Osteoblast (primary cell): ENCODE results near the gene EDC4. TPM values are rescaled to one million over a fixed set of nuclear protein-coding genes. Genes with fewer than 3 reads are reported as not detected.
A peak's percentile ranks its signal among the peaks of the same experiment; 100 is the strongest.

Experiments used
- DNase-seq: peaks from one replicate; pipeline ENCODE4 v3.0.0; 2011; ENCODE audit warnings: low spot score, mixed read lengths; ENCODE audit not compliant: insufficient read length; ENCODE audit errors: missing footprints
- H2AFZ ChIP-seq: 2 replicates; pipeline ENCODE4 v1.6.0; 2011; ENCODE audit warnings: mild to moderate bottlenecking, low read length
- H3K27ac ChIP-seq: 2 replicates; pipeline ENCODE4 v1.5.1; 2011; ENCODE audit warnings: mild to moderate bottlenecking, low read depth, low read length, moderate library complexity
- H3K27me3 ChIP-seq: 2 replicates; pipeline ENCODE4 v1.6.0; 2012; ENCODE audit warnings: mild to moderate bottlenecking, control low read depth, inconsistent platforms, low read length, moderate library complexity; ENCODE audit not compliant: insufficient read depth
- H3K36me3 ChIP-seq: 2 replicates; pipeline ENCODE4 v1.5.1; 2011; ENCODE audit warnings: mild to moderate bottlenecking, low read length, control low read depth, moderate library complexity; ENCODE audit not compliant: insufficient read depth
- H3K4me1 ChIP-seq: 2 replicates; pipeline ENCODE4 v1.5.1; 2011; ENCODE audit warnings: mild to moderate bottlenecking, low read length, control low read depth, moderate library complexity; ENCODE audit not compliant: insufficient read depth
- H3K4me2 ChIP-seq: 2 replicates; pipeline ENCODE4 v1.6.0; 2011; ENCODE audit warnings: mild to moderate bottlenecking, low read length; ENCODE audit not compliant: insufficient read depth
- H3K4me3 ChIP-seq: fragments of 200-600 bp; sonication (generic); 3 replicates; pipeline ENCODE4 v1.5.1; 2012; ENCODE audit warnings: mild to moderate bottlenecking, low read length, inconsistent platforms; ENCODE audit not compliant: insufficient read depth
- H3K79me2 ChIP-seq: 2 replicates; pipeline ENCODE4 v1.6.0; 2012; ENCODE audit warnings: mild to moderate bottlenecking, low read length, control low read depth, inconsistent platforms; ENCODE audit not compliant: insufficient read depth
- H3K9me3 ChIP-seq: 2 replicates; pipeline ENCODE4 v1.5.1; 2011; ENCODE audit warnings: low read depth, low read length, control low read depth
- H4K20me1 ChIP-seq: 2 replicates; pipeline ENCODE4 v1.6.0; 2012; ENCODE audit warnings: mild to moderate bottlenecking, low read length, control low read depth; ENCODE audit not compliant: insufficient read depth
- total RNA-seq: library from RNA; depleted of rRNA; stranded (reverse); fragments of >200 nt; gene quantifications from 2 replicates; pipeline ENCODE4 v1.2.3, GENCODE V29; 2012
- TF ChIP-seq, protein P1 (sequence below): IDR thresholded peaks from 2 replicates; pipeline ENCODE4 v1.5.1; 2011; ENCODE audit warnings: mild to moderate bottlenecking, low read depth, low read length, moderate library complexity; ENCODE audit errors: extremely low read depth

The EDC4 gene
- total RNA-seq, 1 donor = 60.8 TPM

DNA sequence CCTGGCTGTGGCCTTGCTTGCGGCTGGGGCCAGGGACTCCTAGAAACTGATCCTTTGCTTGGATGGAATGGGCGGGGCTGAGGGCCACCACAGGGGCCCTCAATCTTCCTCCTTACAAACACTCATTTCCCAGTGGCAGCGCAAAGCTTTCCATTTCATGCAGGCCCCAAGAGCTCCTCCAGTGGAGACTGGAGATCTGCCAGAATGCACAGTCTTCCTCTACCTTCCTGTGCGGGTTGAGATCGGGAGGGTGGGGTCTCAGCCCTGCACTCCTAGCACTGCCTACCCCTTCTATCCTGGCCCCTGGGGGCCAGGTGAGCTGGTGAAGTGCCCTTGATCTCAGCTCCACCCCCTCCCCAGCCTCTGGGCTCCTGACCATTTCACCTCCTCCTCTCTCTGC, 13.5 kb downstream of the EDC4 start:
- Histone ChIP-seq H3K27me3 (no peaks in the 10 kb centered on the region), H3K79me2 (no peaks in the 10 kb centered on the region), H3K27ac (no peak overlapping the region), H4K20me1 (peaks cover 25% of the 10 kb centered on the region), H3K4me3 (no peak overlapping the region), H3K9me3 (no peaks in the 10 kb centered on the region), H3K4me2 (no peak overlapping the region), H3K36me3 (peaks cover 28% of the 10 kb centered on the region), H3K4me1 (peaks cover 8% of the 10 kb centered on the region), H2AFZ (no peak overlapping the region)
- peak; percentile 84 for DNase-seq
- TF ChIP-seq, protein P1, sequence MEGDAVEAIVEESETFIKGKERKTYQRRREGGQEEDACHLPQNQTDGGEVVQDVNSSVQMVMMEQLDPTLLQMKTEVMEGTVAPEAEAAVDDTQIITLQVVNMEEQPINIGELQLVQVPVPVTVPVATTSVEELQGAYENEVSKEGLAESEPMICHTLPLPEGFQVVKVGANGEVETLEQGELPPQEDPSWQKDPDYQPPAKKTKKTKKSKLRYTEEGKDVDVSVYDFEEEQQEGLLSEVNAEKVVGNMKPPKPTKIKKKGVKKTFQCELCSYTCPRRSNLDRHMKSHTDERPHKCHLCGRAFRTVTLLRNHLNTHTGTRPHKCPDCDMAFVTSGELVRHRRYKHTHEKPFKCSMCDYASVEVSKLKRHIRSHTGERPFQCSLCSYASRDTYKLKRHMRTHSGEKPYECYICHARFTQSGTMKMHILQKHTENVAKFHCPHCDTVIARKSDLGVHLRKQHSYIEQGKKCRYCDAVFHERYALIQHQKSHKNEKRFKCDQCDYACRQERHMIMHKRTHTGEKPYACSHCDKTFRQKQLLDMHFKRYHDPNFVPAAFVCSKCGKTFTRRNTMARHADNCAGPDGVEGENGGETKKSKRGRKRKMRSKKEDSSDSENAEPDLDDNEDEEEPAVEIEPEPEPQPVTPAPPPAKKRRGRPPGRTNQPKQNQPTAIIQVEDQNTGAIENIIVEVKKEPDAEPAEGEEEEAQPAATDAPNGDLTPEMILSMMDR = no peak

DNA sequence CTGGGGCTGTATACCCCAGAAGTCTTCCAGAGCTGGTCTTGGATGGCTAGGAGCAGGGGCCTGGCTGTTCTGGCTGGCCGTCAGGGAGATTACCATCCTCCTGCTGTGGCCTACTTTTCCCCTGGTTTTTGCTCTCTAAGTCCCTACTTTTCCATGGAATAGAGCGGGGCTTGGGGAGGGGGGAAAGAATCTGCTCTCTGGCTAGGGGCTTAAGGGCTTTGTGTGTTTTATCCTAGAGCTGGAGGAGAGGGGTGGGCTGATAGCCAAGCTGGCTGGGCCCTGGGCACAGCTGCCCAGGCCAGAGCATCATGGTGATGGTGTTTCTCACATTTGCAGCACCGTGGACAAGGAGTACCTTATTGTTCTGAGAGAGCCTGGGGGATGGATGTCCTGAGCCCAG, 15.5 kb downstream of the EDC4 start:
- Histone ChIP-seq H3K36me3 (peaks cover 14% of the 10 kb centered on the region), H4K20me1 (peaks cover 17% of the 10 kb centered on the region), H3K27ac (no peak overlapping the region), H3K4me1 (peaks cover 8% of the 10 kb centered on the region), H3K4me2 (no peak overlapping the region), H3K4me3 (no peak overlapping the region), H3K79me2 (peaks cover 2% of the 10 kb centered on the region), H3K27me3 (no peaks in the 10 kb centered on the region), H2AFZ (no peak overlapping the region), H3K9me3 (no peaks in the 10 kb centered on the region)
- peak; percentile 69 for DNase-seq
- TF ChIP-seq, protein P1 = no peak

DNA sequence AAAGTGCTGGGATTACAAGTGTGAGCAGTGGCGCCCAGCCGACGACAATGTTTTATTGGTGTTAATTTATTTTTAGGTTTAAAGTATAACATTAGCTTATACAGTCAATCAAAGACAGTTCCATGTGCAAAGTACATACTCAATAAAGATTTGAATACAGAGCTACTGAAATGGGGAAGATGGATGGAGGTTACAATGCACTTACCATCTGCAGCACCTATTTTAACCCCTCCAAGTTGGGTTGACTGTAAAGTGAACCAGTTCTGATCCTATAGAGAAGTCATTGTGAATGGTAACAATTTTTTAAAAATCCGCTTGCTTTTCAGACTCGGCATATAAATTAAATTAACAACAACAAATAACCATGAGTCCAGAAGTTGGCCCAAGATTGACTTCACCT, 19.5 kb downstream of the EDC4 start:
- H2AFZ ChIP-seq = peak overlapping the region; percentile 75
- H3K4me3 ChIP-seq = peak overlapping the region; percentile 97
- no peak for DNase-seq
- H3K9me3 ChIP-seq = no peaks in the 10 kb centered on the region
- H3K36me3 ChIP-seq = no peaks in the 10 kb centered on the region
- TF ChIP-seq, protein P1 = no peak
- no peak overlapping the region for H3K27ac ChIP-seq
- peak overlapping the region; percentile 82 for H3K4me2 ChIP-seq
- no peaks in the 10 kb centered on the region for H3K27me3 ChIP-seq
- peaks cover 42% of the 10 kb centered on the region for H3K79me2 ChIP-seq
- H3K4me1 ChIP-seq = peaks cover 16% of the 10 kb centered on the region
- peaks cover 9% of the 10 kb centered on the region for H4K20me1 ChIP-seq

DNA sequence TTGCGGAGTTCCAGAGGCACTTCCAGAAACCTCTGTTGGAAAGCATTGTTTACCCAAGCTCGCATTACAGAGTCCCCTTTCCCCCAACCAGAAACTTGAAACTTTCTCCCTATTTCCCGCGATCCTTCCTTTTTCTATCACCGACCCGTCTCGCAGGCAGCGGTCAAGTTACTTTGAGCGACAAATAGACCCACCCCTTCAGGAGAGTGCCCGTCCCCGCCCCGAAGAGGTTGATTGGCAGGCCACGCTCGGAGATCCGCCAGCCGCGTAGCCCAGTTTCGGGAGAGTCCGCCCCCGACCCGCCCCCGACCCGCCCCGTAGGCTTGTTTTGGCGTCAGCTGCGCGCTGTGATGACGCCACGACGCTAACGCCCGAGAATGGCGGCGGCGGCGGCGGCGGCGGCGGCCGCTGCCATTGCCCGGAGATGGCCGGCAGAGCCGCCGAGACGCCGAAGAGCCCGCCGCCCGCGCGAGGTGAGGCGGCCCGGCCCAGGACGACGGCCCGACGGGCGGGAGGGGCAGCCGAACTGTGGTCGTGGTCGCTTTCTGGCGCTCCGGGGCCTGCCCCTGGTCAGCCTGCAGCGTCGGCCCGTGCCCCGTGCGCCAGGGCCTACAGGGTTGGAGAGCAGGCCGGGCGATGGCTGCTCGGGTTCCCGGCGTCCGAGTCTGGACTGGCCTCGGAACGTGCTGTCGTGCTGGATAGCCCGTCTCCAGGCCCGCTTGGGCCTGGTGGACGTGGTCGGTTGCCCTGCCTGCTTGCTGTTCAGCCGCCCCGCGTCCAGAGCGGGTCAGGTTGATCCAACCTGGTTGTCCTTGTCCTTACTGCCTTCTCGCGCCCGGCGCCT, 20.3 kb downstream of the EDC4 start, which contains the start of gene PSKH1:
PSKH1 (plus strand) TSS at position 356 of the 844 bp plus-strand sequence. CDS start 15,496 bp downstream, outside the sequence.
- peaks cover 15% of the 10 kb centered on the region for H4K20me1 ChIP-seq
- TF ChIP-seq, protein P1 = no peak
- peak within 1 kb of the TSS; percentile 89 for H3K4me2 ChIP-seq
- no peaks in the 10 kb centered on the region for H3K27me3 ChIP-seq
- DNase-seq = peak; percentile 100
- H3K4me1 ChIP-seq = peaks cover 19% of the 10 kb centered on the region
- H3K27ac ChIP-seq = peak within 1 kb of the TSS; percentile 95
- H3K36me3 ChIP-seq = no peaks in the 10 kb centered on the region
- peak within 1 kb of the TSS; percentile 97 for H3K4me3 ChIP-seq
- H2AFZ ChIP-seq = peak within 1 kb of the TSS; percentile 93
- H3K79me2 ChIP-seq = peaks cover 50% of the 10 kb centered on the region
- H3K9me3 ChIP-seq = no peaks in the 10 kb centered on the region
